OCI-LY7 (cell line): ENCODE results near the gene EPHA8. TPM values are rescaled to one million over a fixed set of nuclear protein-coding genes. Genes with fewer than 3 reads are reported as not detected.

ENCODE experiments used
- BruUV-seq: library from RNA; stranded (reverse); fragments of 400-500 nt; replicated peaks from 2 replicates; lab custom pipeline; 2021; lab: Mats Ljungman, UMichigan
- CTCF ChIA-PET: fragments of 300-600 bp; sonication (Branson Sonifier 250); formaldehyde crosslinking; loops from one replicate; lab custom pipeline; 2022; ENCODE audit warnings: antibody characterized with exemption; ENCODE audit not compliant: unreplicated experiment; lab: Charles Lee
- POLR2A ChIA-PET: fragments of 300-600 bp; sonication (Branson Sonifier 250); formaldehyde crosslinking; loops from one replicate; lab custom pipeline; 2022; ENCODE audit warnings: antibody characterized with exemption; lab: Charles Lee
- DNase-seq: peaks from one replicate; pipeline ENCODE4 v3.0.0-alpha.2; 2015; ENCODE audit warnings: low spot score
- H2AFZ ChIP-seq: fragments of 200-600 bp; sonication (generic), shearing (Covaris generic); 2 replicates; pipeline ENCODE4 v1.6.1; 2014; ENCODE audit warnings: mild to moderate bottlenecking, antibody characterized with exemption, low read length, moderate library complexity
- H3K27ac ChIP-seq: fragments of 200-600 bp; sonication (generic); 2 replicates; pipeline ENCODE4 v1.5.1; 2014; ENCODE audit warnings: mixed run types, low read depth, mild to moderate bottlenecking, moderate library complexity, low read length, inconsistent platforms; ENCODE audit not compliant: poor library complexity, severe bottlenecking
- H3K36me3 ChIP-seq: fragments of 200-600 bp; sonication (generic); 2 replicates; pipeline ENCODE4 v1.6.1; 2014; ENCODE audit warnings: mild to moderate bottlenecking, antibody characterized with exemption, low read length, moderate library complexity, mixed read lengths; ENCODE audit not compliant: insufficient read depth
- H3K4me1 ChIP-seq: fragments of 200-600 bp; sonication (generic); 2 replicates; pipeline ENCODE4 v1.5.1; 2014; ENCODE audit warnings: mild to moderate bottlenecking, low read length; ENCODE audit not compliant: insufficient read depth, poor library complexity, severe bottlenecking
- H3K4me2 ChIP-seq: fragments of 200-600 bp; sonication (generic); 2 replicates; pipeline ENCODE4 v1.6.1; 2014; ENCODE audit warnings: mild to moderate bottlenecking, low read length
- H3K4me3 ChIP-seq: fragments of 200-600 bp; sonication (generic); 2 replicates; pipeline ENCODE4 v1.5.1; 2014; ENCODE audit warnings: mild to moderate bottlenecking, low read depth, low read length; ENCODE audit not compliant: poor library complexity, severe bottlenecking
- H3K79me2 ChIP-seq: fragments of 200-600 bp; sonication (generic); 2 replicates; pipeline ENCODE4 v1.6.1; 2016; ENCODE audit warnings: low read depth, mild to moderate bottlenecking, low read length, moderate library complexity, mixed read lengths; ENCODE audit not compliant: insufficient read depth
- H3K9me2 ChIP-seq: fragments of 200-600 bp; sonication (generic); 2 replicates; pipeline ENCODE4 v1.6.1; 2016; ENCODE audit warnings: mild to moderate bottlenecking, low read length, mixed read lengths; ENCODE audit not compliant: insufficient read depth
- H3K9me3 ChIP-seq: fragments of 200-600 bp; sonication (generic); 2 replicates; pipeline ENCODE4 v1.6.1; 2014; ENCODE audit warnings: mild to moderate bottlenecking, mixed run types, low read length, mixed read lengths
- H4K20me1 ChIP-seq: fragments of 200-600 bp; sonication (generic); 2 replicates; pipeline ENCODE4 v1.6.1; 2014; ENCODE audit warnings: mild to moderate bottlenecking, antibody characterized with exemption, low read length, moderate library complexity, mixed read lengths; ENCODE audit not compliant: insufficient read depth
- EZH2phosphoT487 ChIP-seq: fragments of 200-600 bp; sonication (generic); IDR thresholded peaks from 2 replicates; pipeline ENCODE4 v1.6.1; 2018; ENCODE audit warnings: low read depth, borderline replicate concordance, mild to moderate bottlenecking, mixed run types, antibody characterized with exemption, low read length, moderate library complexity, mixed read lengths
- intact Hi-C: fragments of 100-400 bp; cut with micrococcal nuclease; formaldehyde crosslinking; loops from one replicate; pipeline ENCODE4 v1.10.0; 2022; ENCODE audit not compliant: unreplicated experiment
- total RNA-seq, 2 experiments: library from RNA; depleted of rRNA in 1 of 2; stranded (reverse); fragments of >200 nt in 1 of 2; shearing (Covaris generic) in 1 of 2; gene quantifications; 2 replicates each; pipeline ENCODE4 v1.2.3, GENCODE V29; 2014 to 2022
- TF ChIP-seq, protein P1 (sequence below): fragments of 200-600 bp; sonication (generic); conservative IDR thresholded peaks from 2 replicates; pipeline ENCODE4 v1.5.1; 2014; ENCODE audit warnings: mild to moderate bottlenecking, antibody characterized with exemption, low read length, moderate library complexity, mixed read lengths

The EPHA8 gene
- total RNA-seq, 2 experiments from 2014 or later, result not detected

DNA sequence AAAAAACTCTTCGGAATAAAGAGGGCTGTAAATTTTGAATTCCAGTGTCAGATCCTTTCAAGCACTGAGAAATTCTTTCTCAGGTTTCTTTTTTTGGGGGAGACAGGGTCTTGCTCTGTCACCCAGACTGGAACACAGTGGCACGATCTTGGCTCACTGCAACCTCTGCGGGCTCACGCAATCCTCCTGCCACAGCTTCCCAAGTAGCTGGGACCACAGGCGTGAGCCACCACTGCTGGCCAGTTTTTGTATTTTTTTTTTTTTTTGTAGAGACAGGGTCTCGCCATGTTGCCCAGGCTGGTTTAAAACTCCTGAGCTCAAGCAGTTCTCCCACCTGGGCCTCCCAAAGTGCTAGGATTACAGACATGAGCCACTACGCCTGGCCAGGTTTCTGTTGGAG, 34.8 kb upstream of the EPHA8 start:
- Histone ChIP-seq H3K4me1 (no peaks in the 10 kb centered on the region), H3K9me3 (no peaks in the 10 kb centered on the region), H3K9me2 (no peaks in the 10 kb centered on the region), H3K4me2 (no peak overlapping the region), H3K4me3 (no peak overlapping the region), H3K79me2 (no peaks in the 10 kb centered on the region), H2AFZ (no peak overlapping the region), H3K36me3 (peaks cover 18% of the 10 kb centered on the region; the same call in 1 of the 2 replicates), H3K27ac (no peak overlapping the region), H4K20me1 (no peaks in the 10 kb centered on the region)
- no TSS peak for BruUV-seq
- ChIA-PET CTCF (no interaction called here), POLR2A (no interaction called here)
- intact Hi-C loops, result no loop called here
- no peak for DNase-seq
- no peak for TF ChIP-seq EZH2phosphoT487
- TF ChIP-seq, protein P1, sequence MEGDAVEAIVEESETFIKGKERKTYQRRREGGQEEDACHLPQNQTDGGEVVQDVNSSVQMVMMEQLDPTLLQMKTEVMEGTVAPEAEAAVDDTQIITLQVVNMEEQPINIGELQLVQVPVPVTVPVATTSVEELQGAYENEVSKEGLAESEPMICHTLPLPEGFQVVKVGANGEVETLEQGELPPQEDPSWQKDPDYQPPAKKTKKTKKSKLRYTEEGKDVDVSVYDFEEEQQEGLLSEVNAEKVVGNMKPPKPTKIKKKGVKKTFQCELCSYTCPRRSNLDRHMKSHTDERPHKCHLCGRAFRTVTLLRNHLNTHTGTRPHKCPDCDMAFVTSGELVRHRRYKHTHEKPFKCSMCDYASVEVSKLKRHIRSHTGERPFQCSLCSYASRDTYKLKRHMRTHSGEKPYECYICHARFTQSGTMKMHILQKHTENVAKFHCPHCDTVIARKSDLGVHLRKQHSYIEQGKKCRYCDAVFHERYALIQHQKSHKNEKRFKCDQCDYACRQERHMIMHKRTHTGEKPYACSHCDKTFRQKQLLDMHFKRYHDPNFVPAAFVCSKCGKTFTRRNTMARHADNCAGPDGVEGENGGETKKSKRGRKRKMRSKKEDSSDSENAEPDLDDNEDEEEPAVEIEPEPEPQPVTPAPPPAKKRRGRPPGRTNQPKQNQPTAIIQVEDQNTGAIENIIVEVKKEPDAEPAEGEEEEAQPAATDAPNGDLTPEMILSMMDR, result no peak

DNA sequence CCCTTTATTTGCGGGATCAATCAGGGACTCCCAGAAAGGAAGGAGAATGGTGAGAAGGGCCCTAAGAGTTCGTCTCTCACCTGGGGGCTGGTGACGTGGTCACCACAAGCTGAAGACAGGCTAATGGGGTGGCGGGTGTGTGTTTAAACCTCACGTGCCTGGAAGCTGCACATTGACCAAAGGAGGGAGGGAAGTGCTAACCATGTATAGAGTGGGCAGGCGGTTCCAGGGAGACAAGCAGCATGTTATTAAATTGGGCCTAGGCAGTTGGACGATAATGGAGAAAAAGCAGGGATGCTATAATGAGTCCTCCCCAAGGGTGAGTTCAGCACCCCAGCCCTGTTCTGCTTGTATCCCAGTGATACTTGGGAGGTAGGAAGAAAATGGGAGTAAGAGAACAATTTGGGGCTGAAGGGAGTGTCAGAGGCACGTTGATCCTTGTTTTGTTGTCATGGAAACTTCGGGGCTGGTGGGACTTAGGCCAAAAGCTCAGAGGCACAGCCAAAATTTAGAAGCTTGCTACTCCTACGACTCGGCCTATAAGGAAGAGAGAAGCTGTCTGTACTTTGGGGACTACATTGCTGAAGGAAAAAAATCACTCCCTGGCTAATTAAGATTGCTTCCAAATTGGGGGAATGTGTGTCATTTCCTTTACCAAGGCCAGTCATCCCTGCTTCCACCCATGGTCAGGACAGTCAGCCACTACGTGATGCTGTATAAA, 33.2 kb upstream of the EPHA8 start:
- DNase-seq, result no peak
- ChIA-PET CTCF (no interaction called here), POLR2A (no interaction called here)
- Histone ChIP-seq H3K4me1 (no peaks in the 10 kb centered on the region), H2AFZ (no peak overlapping the region), H3K9me2 (no peaks in the 10 kb centered on the region), H3K27ac (no peak overlapping the region), H4K20me1 (no peaks in the 10 kb centered on the region), H3K4me3 (no peak overlapping the region), H3K9me3 (no peaks in the 10 kb centered on the region), H3K4me2 (no peak overlapping the region), H3K36me3 (0 out of 2 replicates have a peak, but pooled peaks cover 4% of the 10 kb centered on the region), H3K79me2 (no peaks in the 10 kb centered on the region)
- TF ChIP-seq, protein P1, result no peak
- no peak for TF ChIP-seq EZH2phosphoT487
- intact Hi-C loops, result no loop called here
- TSS peak; percentile 62 for BruUV-seq

DNA sequence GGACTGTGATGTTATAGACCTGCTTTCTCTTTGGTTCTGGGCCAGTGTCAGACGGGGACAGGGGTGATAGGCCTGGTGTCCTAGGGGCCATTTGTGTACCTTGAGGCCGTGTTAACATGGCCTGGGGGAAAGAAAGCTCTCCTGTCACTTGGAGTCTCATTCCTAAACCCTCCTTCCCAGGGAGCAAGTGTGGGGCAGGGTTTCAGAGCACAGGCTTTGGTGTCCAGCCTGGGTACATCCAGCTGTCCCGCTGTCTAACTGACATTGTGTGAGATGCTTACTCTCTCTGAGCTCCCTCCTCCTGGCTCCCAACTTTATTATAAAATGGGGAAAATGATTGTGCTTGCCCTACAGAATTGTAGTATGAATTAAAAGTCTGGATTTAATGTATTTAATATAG, 32.6 kb upstream of the EPHA8 start:
- CTCF ChIA-PET, result no interaction called here
- TF ChIP-seq EZH2phosphoT487, result no peak
- TF ChIP-seq, protein P1, result no peak
- no peak overlapping the region for H3K4me2 ChIP-seq
- H3K4me1 ChIP-seq, result no peaks in the 10 kb centered on the region
- H3K27ac ChIP-seq, result no peak overlapping the region
- H3K79me2 ChIP-seq, result no peaks in the 10 kb centered on the region
- POLR2A ChIA-PET, result interaction anchor here (0.7 kb wide), 1 partner anchor 26 kb away, joined by 3 read pairs; no protein-coding TSS in a partner anchor
- intact Hi-C loops, result no loop called here
- no TSS peak for BruUV-seq
- no peaks in the 10 kb centered on the region for H3K9me3 ChIP-seq
- H3K4me3 ChIP-seq, result no peak overlapping the region
- DNase-seq, result no peak
- H3K9me2 ChIP-seq, result no peaks in the 10 kb centered on the region
- no peaks in the 10 kb centered on the region for H4K20me1 ChIP-seq
- H3K36me3 ChIP-seq, result no peaks in the 10 kb centered on the region
- no peak overlapping the region for H2AFZ ChIP-seq
